Measurements from ENCODE around the gene RNF14. TPM values are rescaled to one million over a fixed set of nuclear protein-coding genes. Genes with fewer than 3 reads are reported as not detected.

RNF14 gene
- total and polyA plus RNA-seq, 2 experiments from 2014 or later, result 48.2 to 53.0 TPM

DNA sequence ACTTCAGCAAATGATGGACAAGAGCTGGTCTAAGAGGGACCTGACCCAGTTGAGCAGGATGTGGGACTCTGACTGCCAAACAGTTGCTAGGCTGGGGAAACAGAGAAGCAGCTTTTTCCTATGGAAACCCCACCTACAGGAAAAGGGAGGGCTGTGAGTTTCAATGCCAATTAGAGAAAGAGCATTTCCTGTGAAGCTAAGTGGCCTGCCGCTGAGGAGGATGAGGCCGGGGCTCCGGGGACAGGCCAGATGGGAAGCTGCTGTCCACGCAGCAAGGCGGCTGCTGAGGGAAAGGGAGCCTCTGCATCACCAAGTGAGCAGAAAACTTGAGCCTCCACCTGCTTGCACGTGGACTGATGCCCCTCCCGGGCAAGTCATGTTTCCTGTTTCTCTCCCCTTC is 10.8 kb upstream of the RNF14 start, which contains the start of gene PCDH12:
Gene PCDH12, minus strand, starts transcription at position 90 of the 400 bp plus-strand sequence. CDS start 351 bp downstream, outside the sequence.
- WGBS (ENCODE audit: low lambda C conversion rate, missing lambda C conversion rate), result 46% methylated on average over 7 of the region's 7 CpGs
- DNase-seq (ENCODE audit: low spot score), result no peak
- no peaks in the 10 kb centered on the region for H3K9me3 ChIP-seq (ENCODE audit: low read depth)

DNA sequence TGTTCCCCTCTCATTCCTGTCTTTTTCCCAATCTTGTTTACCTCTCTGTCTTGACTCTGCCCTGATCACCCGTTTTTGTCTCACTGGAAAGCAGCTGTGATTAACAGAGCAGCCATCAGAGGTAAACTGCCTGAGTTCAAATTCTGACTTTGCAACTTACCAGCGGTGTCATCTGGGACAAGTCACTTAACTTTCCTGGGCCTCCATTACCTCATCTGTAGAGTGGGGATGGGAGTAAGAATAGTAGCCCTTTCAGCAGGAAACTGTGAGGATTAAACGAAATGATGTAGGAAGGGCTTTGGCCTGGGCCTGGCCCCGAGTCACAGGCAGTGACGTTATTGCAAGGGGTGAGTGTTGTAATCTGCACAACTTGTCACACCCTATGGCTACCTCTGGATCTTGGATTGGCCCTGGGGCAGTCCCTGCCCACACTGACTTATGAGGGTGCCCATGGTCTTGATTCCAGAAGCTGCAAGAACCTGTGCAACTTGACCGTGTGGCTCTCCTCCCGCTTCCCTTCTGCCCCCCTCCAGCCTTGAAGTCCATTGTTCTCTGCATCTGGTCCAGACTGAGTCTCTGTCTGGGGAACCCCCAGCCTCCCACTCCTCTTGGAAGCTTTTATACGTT is 10.2 kb upstream of the RNF14 start:
- TF ChIP-seq, protein P1, sequence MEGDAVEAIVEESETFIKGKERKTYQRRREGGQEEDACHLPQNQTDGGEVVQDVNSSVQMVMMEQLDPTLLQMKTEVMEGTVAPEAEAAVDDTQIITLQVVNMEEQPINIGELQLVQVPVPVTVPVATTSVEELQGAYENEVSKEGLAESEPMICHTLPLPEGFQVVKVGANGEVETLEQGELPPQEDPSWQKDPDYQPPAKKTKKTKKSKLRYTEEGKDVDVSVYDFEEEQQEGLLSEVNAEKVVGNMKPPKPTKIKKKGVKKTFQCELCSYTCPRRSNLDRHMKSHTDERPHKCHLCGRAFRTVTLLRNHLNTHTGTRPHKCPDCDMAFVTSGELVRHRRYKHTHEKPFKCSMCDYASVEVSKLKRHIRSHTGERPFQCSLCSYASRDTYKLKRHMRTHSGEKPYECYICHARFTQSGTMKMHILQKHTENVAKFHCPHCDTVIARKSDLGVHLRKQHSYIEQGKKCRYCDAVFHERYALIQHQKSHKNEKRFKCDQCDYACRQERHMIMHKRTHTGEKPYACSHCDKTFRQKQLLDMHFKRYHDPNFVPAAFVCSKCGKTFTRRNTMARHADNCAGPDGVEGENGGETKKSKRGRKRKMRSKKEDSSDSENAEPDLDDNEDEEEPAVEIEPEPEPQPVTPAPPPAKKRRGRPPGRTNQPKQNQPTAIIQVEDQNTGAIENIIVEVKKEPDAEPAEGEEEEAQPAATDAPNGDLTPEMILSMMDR (IDR thresholded peaks at IDR 0.05; ENCODE audit: poor library complexity), result no peak
- TF ChIP-seq EZH2phosphoT487 (IDR thresholded peaks at IDR 0.05; ENCODE audit: low read depth, severe bottlenecking, unreplicated experiment), result no peak
- TF ChIP-seq EZH2 (IDR thresholded peaks at IDR 0.05; ENCODE audit: borderline replicate concordance), result no peak
- Histone ChIP-seq H3K27ac (no peak overlapping the region), H4K20me1 (ENCODE audit: insufficient read depth, poor library complexity, severe bottlenecking) (no peaks in the 10 kb centered on the region), H3K4me2 (no peak overlapping the region), H3K4me3 (no peak overlapping the region), H3K4me1 (ENCODE audit: insufficient read depth) (no peaks in the 10 kb centered on the region), H3K9me3 (ENCODE audit: low read depth) (no peaks in the 10 kb centered on the region), H3K27me3 (no peaks in the 10 kb centered on the region), H2AFZ (no peak overlapping the region), H3K36me3 (replicated peaks; ENCODE audit: insufficient read depth, low read depth) (no peaks in the 10 kb centered on the region), H3K79me2 (no peaks in the 10 kb centered on the region), H3K9me2 (replicated peaks; ENCODE audit: insufficient read depth) (no peaks in the 10 kb centered on the region)
- 74% methylated on average over 8 of the region's 8 CpGs for WGBS (ENCODE audit: low lambda C conversion rate, missing lambda C conversion rate)
- DNase-seq (ENCODE audit: low spot score), result no peak

More for the DNA sequence above, 10.8 kb upstream of the RNF14 start, which contains the start of gene PCDH12:
- Histone ChIP-seq H3K9me2 (replicated peaks; ENCODE audit: insufficient read depth) (no peaks in the 10 kb centered on the region), H3K79me2 (no peaks in the 10 kb centered on the region), H3K4me2 (no peak within 1 kb of the TSS), H3K36me3 (replicated peaks; ENCODE audit: insufficient read depth, low read depth) (no peaks in the 10 kb centered on the region), H3K27ac (no peak within 1 kb of the TSS), H4K20me1 (ENCODE audit: insufficient read depth, poor library complexity, severe bottlenecking) (no peaks in the 10 kb centered on the region), H3K4me1 (ENCODE audit: insufficient read depth) (no peaks in the 10 kb centered on the region), H3K27me3 (no peaks in the 10 kb centered on the region), H2AFZ (no peak within 1 kb of the TSS), H3K4me3 (no peak within 1 kb of the TSS)
- TF ChIP-seq EZH2phosphoT487 (IDR thresholded peaks at IDR 0.05; ENCODE audit: low read depth, severe bottlenecking, unreplicated experiment), result no peak
- TF ChIP-seq EZH2 (IDR thresholded peaks at IDR 0.05; ENCODE audit: borderline replicate concordance), result no peak
- TF ChIP-seq, protein P1 (IDR thresholded peaks at IDR 0.05; ENCODE audit: poor library complexity), result no peak

DNA sequence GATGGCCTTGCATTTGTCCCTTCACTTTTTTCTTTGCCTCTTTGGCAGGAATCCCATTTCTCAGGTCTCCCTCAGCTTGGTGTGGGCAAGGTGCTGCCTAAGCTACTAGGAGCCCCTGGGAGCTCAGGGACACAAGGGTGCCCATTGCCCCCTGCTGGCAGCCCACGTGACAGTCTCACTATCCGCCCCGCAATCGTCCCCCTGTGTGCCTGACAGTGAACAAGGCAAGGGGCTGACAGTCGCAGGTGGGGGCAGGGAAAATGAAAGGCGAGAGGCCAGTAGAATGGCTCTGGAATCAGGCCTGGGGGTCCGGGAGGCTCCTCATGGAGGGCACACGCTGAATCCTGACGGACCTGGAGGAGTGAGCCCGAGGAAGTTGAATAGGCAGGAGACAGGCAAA is 8.9 kb upstream of the RNF14 start:
- TF ChIP-seq, protein P1 (IDR thresholded peaks at IDR 0.05; ENCODE audit: poor library complexity), result peak; percentile 17
- TF ChIP-seq EZH2phosphoT487 (IDR thresholded peaks at IDR 0.05; ENCODE audit: low read depth, severe bottlenecking, unreplicated experiment) (no peak), EZH2 (IDR thresholded peaks at IDR 0.05; ENCODE audit: borderline replicate concordance) (no peak)
- no peaks in the 10 kb centered on the region for H3K79me2 ChIP-seq
- H3K9me3 ChIP-seq (ENCODE audit: low read depth), result no peaks in the 10 kb centered on the region
- H3K4me1 ChIP-seq (ENCODE audit: insufficient read depth), result no peaks in the 10 kb centered on the region
- H2AFZ ChIP-seq, result no peak overlapping the region
- H3K27ac ChIP-seq, result no peak overlapping the region
- WGBS (ENCODE audit: low lambda C conversion rate, missing lambda C conversion rate), result 57% methylated on average over 10 of the region's 10 CpGs
- no peak overlapping the region for H3K4me3 ChIP-seq
- H3K9me2 ChIP-seq (replicated peaks; ENCODE audit: insufficient read depth), result no peaks in the 10 kb centered on the region
- no peaks in the 10 kb centered on the region for H3K36me3 ChIP-seq (replicated peaks; ENCODE audit: insufficient read depth, low read depth)
- no peak overlapping the region for H3K4me2 ChIP-seq
- H3K27me3 ChIP-seq, result no peaks in the 10 kb centered on the region
- H4K20me1 ChIP-seq (ENCODE audit: insufficient read depth, poor library complexity, severe bottlenecking), result no peaks in the 10 kb centered on the region
- DNase-seq (ENCODE audit: low spot score), result peak; percentile 27

Data from hepatocyte (in vitro differentiated cells).